ENCODE measurements around the gene AOPEP.

AOPEP gene

GRCh38 chr9:95028853-95029219 lies 302.3 kb downstream of the AOPEP start:
- Mint-ChIP-seq H3K27me3 (no peaks in the 10 kb centered on the region), H3K27ac (no peak overlapping the region), H3K9me3 (no peaks in the 10 kb centered on the region), H3K36me3 (ENCODE audit: low read depth) (no peaks in the 10 kb centered on the region), H3K4me3 (no peak overlapping the region), H3K4me1 (ENCODE audit: low read depth) (no peaks in the 10 kb centered on the region)

GRCh38 chr9:95029288-95029687 lies 302.8 kb downstream of the AOPEP start:
- no peaks in the 10 kb centered on the region for H3K27me3 Mint-ChIP-seq
- no peak overlapping the region for H3K27ac Mint-ChIP-seq
- H3K36me3 Mint-ChIP-seq (ENCODE audit: low read depth): no peaks in the 10 kb centered on the region
- H3K4me1 Mint-ChIP-seq (ENCODE audit: low read depth): no peaks in the 10 kb centered on the region
- H3K4me3 Mint-ChIP-seq: no peak overlapping the region
- H3K9me3 Mint-ChIP-seq: no peaks in the 10 kb centered on the region

GRCh38 chr9:95029720-95030119 lies 303.2 kb downstream of the AOPEP start:
- H3K4me1 Mint-ChIP-seq (ENCODE audit: low read depth): no peaks in the 10 kb centered on the region
- H3K4me3 Mint-ChIP-seq: no peak overlapping the region
- no peaks in the 10 kb centered on the region for H3K9me3 Mint-ChIP-seq
- no peaks in the 10 kb centered on the region for H3K36me3 Mint-ChIP-seq (ENCODE audit: low read depth)
- no peaks in the 10 kb centered on the region for H3K27me3 Mint-ChIP-seq
- H3K27ac Mint-ChIP-seq: no peak overlapping the region

GRCh38 chr9:95030344-95030743 lies 303.8 kb downstream of the AOPEP start:
- no peaks in the 10 kb centered on the region for H3K4me1 Mint-ChIP-seq (ENCODE audit: low read depth)

GRCh38 chr9:95030920-95031642 lies 304.6 kb downstream of the AOPEP start:
- Mint-ChIP-seq H3K27ac (no peak overlapping the region), H3K9me3 (no peaks in the 10 kb centered on the region), H3K4me1 (ENCODE audit: low read depth) (no peaks in the 10 kb centered on the region), H3K27me3 (no peaks in the 10 kb centered on the region), H3K36me3 (ENCODE audit: low read depth) (no peaks in the 10 kb centered on the region), H3K4me3 (no peak overlapping the region)

More at GRCh38 chr9:95030344-95030743, 303.8 kb downstream of the AOPEP start:
- Mint-ChIP-seq H3K27me3 (no peaks in the 10 kb centered on the region), H3K36me3 (ENCODE audit: low read depth) (no peaks in the 10 kb centered on the region), H3K4me3 (no peak overlapping the region), H3K27ac (no peak overlapping the region), H3K9me3 (no peaks in the 10 kb centered on the region)

- Mint-ChIP-seq H3K27ac (no peak overlapping the region), H3K36me3 (ENCODE audit: low read depth) (no peaks in the 10 kb centered on the region), H3K4me1 (ENCODE audit: low read depth) (no peaks in the 10 kb centered on the region), H3K4me3 (no peak overlapping the region), H3K27me3 (no peaks in the 10 kb centered on the region), H3K9me3 (no peaks in the 10 kb centered on the region)
Observed at GRCh38 chr9:95031711-95032461, 305.4 kb downstream of the AOPEP start.

GRCh38 chr9:95032580-95033341 lies 306.3 kb downstream of the AOPEP start:
- Mint-ChIP-seq H3K27ac (no peak overlapping the region), H3K4me3 (no peak overlapping the region), H3K36me3 (ENCODE audit: low read depth) (no peaks in the 10 kb centered on the region), H3K9me3 (no peaks in the 10 kb centered on the region), H3K27me3 (no peaks in the 10 kb centered on the region), H3K4me1 (ENCODE audit: low read depth) (no peaks in the 10 kb centered on the region)

- Mint-ChIP-seq H3K4me1 (ENCODE audit: low read depth) (no peaks in the 10 kb centered on the region), H3K27ac (no peak overlapping the region), H3K27me3 (no peaks in the 10 kb centered on the region), H3K36me3 (ENCODE audit: low read depth) (no peaks in the 10 kb centered on the region), H3K4me3 (no peak overlapping the region), H3K9me3 (no peaks in the 10 kb centered on the region)
Observed at GRCh38 chr9:95035846-95036245, 309.3 kb downstream of the AOPEP start.

- H3K27ac Mint-ChIP-seq: no peak overlapping the region
- no peaks in the 10 kb centered on the region for H3K4me1 Mint-ChIP-seq (ENCODE audit: low read depth)
- H3K9me3 Mint-ChIP-seq: no peaks in the 10 kb centered on the region
- no peaks in the 10 kb centered on the region for H3K27me3 Mint-ChIP-seq
- no peak overlapping the region for H3K4me3 Mint-ChIP-seq
- H3K36me3 Mint-ChIP-seq (ENCODE audit: low read depth): no peaks in the 10 kb centered on the region
Observed at GRCh38 chr9:95036676-95037075, 310.2 kb downstream of the AOPEP start.

GRCh38 chr9:95037789-95038521 lies 311.5 kb downstream of the AOPEP start:
- Mint-ChIP-seq H3K4me3 (no peak overlapping the region), H3K9me3 (no peaks in the 10 kb centered on the region), H3K27me3 (no peaks in the 10 kb centered on the region), H3K4me1 (ENCODE audit: low read depth) (no peaks in the 10 kb centered on the region), H3K36me3 (ENCODE audit: low read depth) (no peaks in the 10 kb centered on the region), H3K27ac (no peak overlapping the region)

- no peaks in the 10 kb centered on the region for H3K27me3 Mint-ChIP-seq
- H3K9me3 Mint-ChIP-seq: no peaks in the 10 kb centered on the region
- H3K27ac Mint-ChIP-seq: no peak overlapping the region
- H3K4me1 Mint-ChIP-seq (ENCODE audit: low read depth): no peaks in the 10 kb centered on the region
- no peak overlapping the region for H3K4me3 Mint-ChIP-seq
- H3K36me3 Mint-ChIP-seq (ENCODE audit: low read depth): no peaks in the 10 kb centered on the region
Observed at GRCh38 chr9:95038666-95039065, 312.2 kb downstream of the AOPEP start.

- H3K36me3 Mint-ChIP-seq (ENCODE audit: low read depth): no peaks in the 10 kb centered on the region
Observed at GRCh38 chr9:95040106-95040505, 313.6 kb downstream of the AOPEP start.

GRCh38 chr9:95043826-95044225 lies 317.3 kb downstream of the AOPEP start:
- H3K27me3 Mint-ChIP-seq: peaks cover 15% of the 10 kb centered on the region
- no peaks in the 10 kb centered on the region for H3K9me3 Mint-ChIP-seq
- no peaks in the 10 kb centered on the region for H3K36me3 Mint-ChIP-seq (ENCODE audit: low read depth)
- no peak overlapping the region for H3K4me3 Mint-ChIP-seq
- H3K27ac Mint-ChIP-seq: no peak overlapping the region
- H3K4me1 Mint-ChIP-seq (ENCODE audit: low read depth): peaks cover 4% of the 10 kb centered on the region

More at GRCh38 chr9:95040106-95040505, 313.6 kb downstream of the AOPEP start:
- no peaks in the 10 kb centered on the region for H3K9me3 Mint-ChIP-seq
- no peak overlapping the region for H3K4me3 Mint-ChIP-seq
- H3K27me3 Mint-ChIP-seq: no peaks in the 10 kb centered on the region
- no peak overlapping the region for H3K27ac Mint-ChIP-seq
- H3K4me1 Mint-ChIP-seq (ENCODE audit: low read depth): no peaks in the 10 kb centered on the region

GRCh38 chr9:95044731-95045508 lies 318.4 kb downstream of the AOPEP start:
- Mint-ChIP-seq H3K4me1 (ENCODE audit: low read depth) (peaks cover 8% of the 10 kb centered on the region), H3K36me3 (ENCODE audit: low read depth) (no peaks in the 10 kb centered on the region), H3K27ac (no peak overlapping the region), H3K9me3 (no peaks in the 10 kb centered on the region), H3K4me3 (no peak overlapping the region), H3K27me3 (peaks cover 25% of the 10 kb centered on the region)

All from stimulated activated naive CD8-positive, alpha-beta T cell treated with anti-CD3 and anti-CD28 coated beads, Interleukin-15, Interleukin-2, amounts not matched to agents 100 ng/mL and 50 ng/mL, for 24 hours (primary cell).